ENCODE measurements around the gene MEST.

- TF ChIP-seq, protein P1, sequence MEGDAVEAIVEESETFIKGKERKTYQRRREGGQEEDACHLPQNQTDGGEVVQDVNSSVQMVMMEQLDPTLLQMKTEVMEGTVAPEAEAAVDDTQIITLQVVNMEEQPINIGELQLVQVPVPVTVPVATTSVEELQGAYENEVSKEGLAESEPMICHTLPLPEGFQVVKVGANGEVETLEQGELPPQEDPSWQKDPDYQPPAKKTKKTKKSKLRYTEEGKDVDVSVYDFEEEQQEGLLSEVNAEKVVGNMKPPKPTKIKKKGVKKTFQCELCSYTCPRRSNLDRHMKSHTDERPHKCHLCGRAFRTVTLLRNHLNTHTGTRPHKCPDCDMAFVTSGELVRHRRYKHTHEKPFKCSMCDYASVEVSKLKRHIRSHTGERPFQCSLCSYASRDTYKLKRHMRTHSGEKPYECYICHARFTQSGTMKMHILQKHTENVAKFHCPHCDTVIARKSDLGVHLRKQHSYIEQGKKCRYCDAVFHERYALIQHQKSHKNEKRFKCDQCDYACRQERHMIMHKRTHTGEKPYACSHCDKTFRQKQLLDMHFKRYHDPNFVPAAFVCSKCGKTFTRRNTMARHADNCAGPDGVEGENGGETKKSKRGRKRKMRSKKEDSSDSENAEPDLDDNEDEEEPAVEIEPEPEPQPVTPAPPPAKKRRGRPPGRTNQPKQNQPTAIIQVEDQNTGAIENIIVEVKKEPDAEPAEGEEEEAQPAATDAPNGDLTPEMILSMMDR (IDR thresholded peaks at IDR 0.05; ENCODE audit: low read depth, low read length) = no peak
- TF ChIP-seq EZH2phosphoT487 (IDR thresholded peaks at IDR 0.05; ENCODE audit: low read depth) = no peak
Measured at GRCh38 chr7:130553398-130554029, 61.6 kb downstream of the MEST start.

All from OCI-LY3 (cell line).